Neuronal stem cell (in vitro differentiated cells): ENCODE results near the gene KIF6.

ENCODE experiments used
- DNase-seq: peaks from one replicate; pipeline ENCODE4 v3.0.0-alpha.2; 2013; ENCODE audit warnings: low spot score
- H2AFZ ChIP-seq: one replicate; pipeline ENCODE4 v1.6.1; 2013; ENCODE audit warnings: mild to moderate bottlenecking, low read length, inconsistent platforms
- H2AK5ac ChIP-seq: 2 replicates; pipeline ENCODE4 v1.6.1; 2013; ENCODE audit warnings: low read depth, mild to moderate bottlenecking, inconsistent platforms, low read length, moderate library complexity, mixed read lengths
- H2BK120ac ChIP-seq: 2 replicates; pipeline ENCODE4 v1.6.1; 2013; ENCODE audit warnings: low read depth, mild to moderate bottlenecking, inconsistent platforms, low read length, moderate library complexity, mixed read lengths
- H2BK12ac ChIP-seq: one replicate; pipeline ENCODE4 v1.6.1; 2013; ENCODE audit warnings: low read length, inconsistent platforms
- H2BK15ac ChIP-seq: 2 replicates; pipeline ENCODE4 v1.6.1; 2013; ENCODE audit warnings: mild to moderate bottlenecking, low read length, inconsistent platforms, mixed read lengths
- H2BK5ac ChIP-seq: one replicate; pipeline ENCODE4 v1.6.1; 2013; ENCODE audit warnings: inconsistent platforms, mild to moderate bottlenecking, low read length, moderate library complexity
- H3K14ac ChIP-seq: one replicate; pipeline ENCODE4 v1.6.1; 2013; ENCODE audit warnings: low read length, inconsistent platforms
- H3K18ac ChIP-seq: 2 replicates; pipeline ENCODE4 v1.6.1; 2013; ENCODE audit warnings: low read length, inconsistent platforms
- H3K23ac ChIP-seq: 2 replicates; pipeline ENCODE4 v1.6.1; 2013; ENCODE audit warnings: low read depth, mild to moderate bottlenecking, mixed read lengths, low read length, inconsistent platforms; ENCODE audit not compliant: poor library complexity
- H3K27ac ChIP-seq: replicated peaks from 3 replicates; pipeline ENCODE4 v1.5.1; 2013; ENCODE audit warnings: low read length, inconsistent platforms
- H3K27me3 ChIP-seq, 3 experiments: 2 replicates each; pipeline ENCODE4 v1.6.1; 2013; ENCODE audit warnings: low read length in 3 of 3, mild to moderate bottlenecking in 2 of 3, inconsistent platforms in 1 of 3, low read depth in 1 of 3, mixed read lengths in 1 of 3, moderate library complexity in 1 of 3; ENCODE audit not compliant: control insufficient read depth in 3 of 3, insufficient read depth in 3 of 3
- H3K36me3 ChIP-seq, 2 donors: replicated peaks in 1 of 2; 2 replicates each; pipeline ENCODE4 v1.6.1; 2013; ENCODE audit warnings: low read length in 2 of 2; ENCODE audit not compliant: control insufficient read depth in 2 of 2, insufficient read depth in 2 of 2
- H3K4ac ChIP-seq: 2 replicates; pipeline ENCODE4 v1.6.1; 2013; ENCODE audit warnings: inconsistent platforms, mild to moderate bottlenecking, low read length, moderate library complexity
- H3K4me1 ChIP-seq, 2 donors: 1 replicate in 1 of 2; 2 replicates in 1 of 2; pipeline ENCODE4 v1.6.1; 2013; ENCODE audit warnings: low read length in 2 of 2, low read depth in 1 of 2; ENCODE audit not compliant: control insufficient read depth in 2 of 2, insufficient read depth in 1 of 2
- H3K4me2 ChIP-seq: one replicate; pipeline ENCODE4 v1.6.1; 2013; ENCODE audit warnings: mild to moderate bottlenecking, low read length, inconsistent platforms; ENCODE audit not compliant: insufficient read depth, poor library complexity, severe bottlenecking
- H3K4me3 ChIP-seq, 2 donors: 2 replicates each; pipeline ENCODE4 v1.5.1; 2013; ENCODE audit warnings: low read length in 2 of 2, mild to moderate bottlenecking in 2 of 2, inconsistent platforms in 1 of 2, moderate library complexity in 1 of 2
- H3K79me1 ChIP-seq: one replicate; pipeline ENCODE4 v1.6.1; 2013; ENCODE audit warnings: low read depth, mild to moderate bottlenecking, inconsistent platforms, low read length, moderate library complexity
- H3K9ac ChIP-seq: one replicate; pipeline ENCODE4 v1.6.1; 2013; ENCODE audit warnings: mild to moderate bottlenecking, low read depth, low read length, inconsistent platforms; ENCODE audit not compliant: poor library complexity
- H3K9me3 ChIP-seq, 2 donors: replicated peaks in 1 of 2; 2 replicates each; pipeline versions ENCODE3 to v1.6.1; 2013; ENCODE audit warnings: low read length in 2 of 2, mild to moderate bottlenecking in 2 of 2, inconsistent platforms in 1 of 2, low read depth in 1 of 2, mixed read lengths in 1 of 2, moderate library complexity in 1 of 2; ENCODE audit not compliant: control insufficient read depth in 2 of 2, insufficient read depth in 1 of 2
- H4K8ac ChIP-seq: one replicate; pipeline ENCODE4 v1.6.1; 2013; ENCODE audit warnings: low read depth, mild to moderate bottlenecking, inconsistent platforms, low read length, moderate library complexity
- H4K91ac ChIP-seq: one replicate; pipeline ENCODE4 v1.6.1; 2013; ENCODE audit warnings: low read length, low read depth, mild to moderate bottlenecking, inconsistent platforms; ENCODE audit not compliant: poor library complexity
- WGBS, 2 donors: extraction: QIAGEN DNeasy Blood & Tissue Kit; methylation state at CpG; one replicate each; pipeline ENCODE4 v1.1.7; 2013; ENCODE audit warnings: missing lambda C conversion rate in 2 of 2, mixed read lengths in 1 of 2; ENCODE audit not compliant: insufficient read length in 2 of 2, insufficient replicate concordance in 1 of 2; ENCODE audit errors: extremely low coverage in 2 of 2; 5-methylcytosine and 5-hydroxymethylcytosine counted together

The KIF6 gene

DNA sequence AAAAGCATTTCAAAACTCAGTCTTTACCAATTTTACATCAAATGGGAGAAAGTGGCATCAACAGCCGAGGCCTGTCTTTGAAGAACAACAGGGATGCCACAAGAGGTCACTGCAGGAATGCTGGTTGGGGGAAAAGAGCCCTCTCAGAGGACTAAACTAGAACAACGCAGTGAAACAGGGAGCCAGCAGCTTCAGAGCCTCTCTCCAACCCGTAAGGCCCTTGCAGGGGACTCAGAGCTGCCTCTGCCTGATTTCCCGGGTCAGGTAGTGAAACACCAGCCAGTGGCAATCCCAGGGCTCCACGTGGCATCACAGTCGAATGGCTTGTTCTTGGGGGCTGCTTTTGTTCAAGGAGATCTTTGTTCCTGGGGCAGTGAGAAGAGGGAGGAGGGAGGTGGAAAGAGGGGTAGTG, 347.7 kb downstream of the KIF6 start:
- H3K4me1 ChIP-seq: peaks cover 0 to 3% of the 10 kb centered on the region in 2 donors
- no peak overlapping the region for H2BK12ac ChIP-seq

DNA sequence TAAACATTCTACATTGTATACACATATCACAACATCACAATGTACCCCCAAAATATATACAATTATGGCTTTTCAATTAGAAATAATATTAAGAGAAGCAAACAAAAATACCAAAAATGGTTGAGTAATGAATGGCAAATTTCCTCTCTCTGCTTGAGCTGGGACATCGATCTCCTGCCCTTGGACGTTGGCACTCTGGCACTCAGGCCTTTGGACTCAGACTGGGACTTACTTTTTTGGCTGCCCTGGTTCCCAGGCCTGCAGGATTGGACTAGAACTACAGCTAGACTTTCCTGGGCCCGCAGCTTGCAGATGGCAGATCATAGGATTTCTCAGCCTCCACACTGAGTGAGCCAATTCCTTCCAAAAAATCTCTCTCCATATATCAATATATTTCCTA, 349.8 kb downstream of the KIF6 start:
- no peak overlapping the region for H2BK5ac ChIP-seq
- no peak overlapping the region for H3K9ac ChIP-seq
- no peak overlapping the region for H3K27ac ChIP-seq

More for the DNA sequence above, 347.7 kb downstream of the KIF6 start:
- no CpG with 5 or more reads among the region's 6 CpGs for WGBS, 2 donors
- H3K4me2 ChIP-seq: no peak overlapping the region
- H4K91ac ChIP-seq: no peak overlapping the region
- H3K27me3 ChIP-seq: no peaks in the 10 kb centered on the region
- H2BK15ac ChIP-seq: no peak overlapping the region
- no peak overlapping the region for H3K27ac ChIP-seq
- no peak overlapping the region for H3K23ac ChIP-seq
- H2AFZ ChIP-seq: peak overlapping the region; percentile 77
- H2BK120ac ChIP-seq: no peak overlapping the region
- no peak overlapping the region for H3K4me3 ChIP-seq
- DNase-seq: peak; percentile 74
- H3K9me3 ChIP-seq: peaks cover 0 to 2% of the 10 kb centered on the region in 2 donors
- no peak overlapping the region for H3K14ac ChIP-seq
- no peak overlapping the region for H3K9ac ChIP-seq
- no peak overlapping the region for H2BK5ac ChIP-seq
- H2AK5ac ChIP-seq: no peak overlapping the region
- H3K79me1 ChIP-seq: no peaks in the 10 kb centered on the region
- no peak overlapping the region for H3K4ac ChIP-seq
- peak overlapping the region; percentile 55 for H3K18ac ChIP-seq
- no peaks in the 10 kb centered on the region for H3K36me3 ChIP-seq
- no peak overlapping the region for H4K8ac ChIP-seq

DNA sequence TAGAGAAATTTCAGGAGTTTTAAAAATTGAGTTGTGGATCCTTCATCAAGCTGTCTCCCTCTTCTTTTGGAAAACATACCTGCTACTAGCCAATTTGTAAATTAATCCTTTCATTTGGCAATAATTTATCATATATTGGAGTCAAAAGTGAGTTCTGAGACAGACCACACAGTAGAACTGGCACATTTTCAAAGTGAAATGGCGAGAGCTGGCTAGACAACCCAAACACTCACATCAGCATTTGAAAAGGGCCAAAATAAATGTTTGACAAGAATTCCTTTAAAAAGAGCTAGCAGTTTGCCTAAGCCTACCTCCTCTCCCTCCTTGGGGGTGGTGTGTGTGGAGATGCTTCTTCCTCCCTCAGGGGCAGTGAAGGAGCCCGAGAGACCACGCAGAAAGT, 354.8 kb downstream of the KIF6 start:
- Histone ChIP-seq H3K18ac (no peak overlapping the region), H2BK12ac (no peak overlapping the region), H3K4me1 (peaks cover 0 to 7% of the 10 kb centered on the region in 2 donors), H4K8ac (no peak overlapping the region), H3K14ac (no peak overlapping the region), H3K79me1 (no peaks in the 10 kb centered on the region), H3K4ac (no peak overlapping the region), H2BK15ac (no peak overlapping the region), H3K9me3 (no peaks in the 10 kb centered on the region), H3K27ac (no peak overlapping the region), H3K4me3 (no peak overlapping the region), H2AFZ (no peak overlapping the region), H3K23ac (no peak overlapping the region), H3K4me2 (no peak overlapping the region), H2BK120ac (no peak overlapping the region), H3K9ac (no peak overlapping the region), H3K27me3 (no peaks in the 10 kb centered on the region), H4K91ac (no peak overlapping the region), H2BK5ac (no peak overlapping the region), H3K36me3 (no peaks in the 10 kb centered on the region), H2AK5ac (no peak overlapping the region)
- no peak for DNase-seq
- WGBS, 2 donors: no CpG with 5 or more reads among the region's 3 CpGs

More for the DNA sequence above, 349.8 kb downstream of the KIF6 start:
- no peak overlapping the region for H3K18ac ChIP-seq
- no peaks in the 10 kb centered on the region for H3K36me3 ChIP-seq
- H2AFZ ChIP-seq: no peak overlapping the region
- no peak overlapping the region for H4K91ac ChIP-seq
- no peak overlapping the region for H2BK120ac ChIP-seq
- no peaks in the 10 kb centered on the region for H3K79me1 ChIP-seq
- H3K27me3 ChIP-seq: no peaks in the 10 kb centered on the region
- H4K8ac ChIP-seq: no peak overlapping the region
- H3K4me3 ChIP-seq: no peak overlapping the region
- H2BK15ac ChIP-seq: no peak overlapping the region
- no peak overlapping the region for H2BK12ac ChIP-seq
- no peak overlapping the region for H2AK5ac ChIP-seq
- no peak overlapping the region for H3K23ac ChIP-seq
- no peak for DNase-seq
- peaks cover 0 to 2% of the 10 kb centered on the region in 2 donors for H3K9me3 ChIP-seq
- no peak overlapping the region for H3K14ac ChIP-seq
- no peak overlapping the region for H3K4me2 ChIP-seq
- WGBS, 2 donors: no CpG with 5 or more reads among the region's 3 CpGs
- H3K4me1 ChIP-seq: peaks cover 0 to 3% of the 10 kb centered on the region in 2 donors
- no peak overlapping the region for H3K4ac ChIP-seq

DNA sequence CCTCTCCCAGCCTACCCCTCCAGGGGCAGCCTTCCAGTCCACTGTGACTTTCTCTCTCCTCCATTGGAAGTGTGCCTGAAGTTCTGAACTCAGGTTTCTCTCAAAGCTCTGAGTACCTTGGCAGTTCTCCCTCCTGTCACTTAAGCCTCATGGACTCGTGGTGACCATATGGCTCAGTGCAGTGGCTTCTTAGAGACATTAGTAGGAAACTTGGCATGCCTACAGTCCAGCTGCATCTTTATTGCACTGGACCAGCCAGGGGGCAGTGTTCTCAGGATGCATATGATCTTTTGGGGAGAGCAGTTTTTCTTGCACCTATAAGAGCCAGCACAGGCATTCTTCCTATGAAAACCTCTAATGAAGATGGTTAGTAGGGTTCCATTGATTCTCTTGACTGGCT, 355.2 kb downstream of the KIF6 start:
- H2BK15ac ChIP-seq: no peak overlapping the region
- peak overlapping the region; percentile 14 for H3K18ac ChIP-seq

More for the DNA sequence above, 355.2 kb downstream of the KIF6 start:
- Histone ChIP-seq H3K4me2 (no peak overlapping the region), H3K9ac (no peak overlapping the region), H3K27ac (no peak overlapping the region), H3K27me3 (no peaks in the 10 kb centered on the region), H3K4me3 (no peak overlapping the region), H2AK5ac (no peak overlapping the region), H3K36me3 (no peaks in the 10 kb centered on the region), H3K4ac (no peak overlapping the region), H4K91ac (no peak overlapping the region), H3K9me3 (no peaks in the 10 kb centered on the region), H2BK5ac (no peak overlapping the region), H3K79me1 (no peaks in the 10 kb centered on the region), H2AFZ (no peak overlapping the region), H3K14ac (no peak overlapping the region), H4K8ac (no peak overlapping the region), H3K23ac (no peak overlapping the region), H2BK12ac (no peak overlapping the region), H2BK120ac (no peak overlapping the region), H3K4me1 (peaks cover 0 to 7% of the 10 kb centered on the region in 2 donors)
- WGBS, 2 donors: no CpG with 5 or more reads among the region's 1 CpG
- DNase-seq: no peak
